B cell (primary cell): ENCODE measurements around the gene SERINC5. TPM values are rescaled to one million over a fixed set of nuclear protein-coding genes. Genes with fewer than 3 reads are reported as not detected.

ENCODE experiments used
- ATAC-seq: fragments of 200-7000 bp; cut with Tn5 transposase; one replicate; pipeline ENCODE4 v1.10.0; 2021; ENCODE audit warnings: low read depth, mild to moderate bottlenecking, moderate number of reproducible peaks, moderate library complexity
- CTCF ChIA-PET: fragments of 350-600 bp; sonication (Branson Sonifier 250); formaldehyde crosslinking; loops from one replicate; lab custom pipeline; 2021; ENCODE audit warnings: antibody characterized with exemption, inconsistent platforms; lab: Charles Lee
- POLR2A ChIA-PET: fragments of 350-600 bp; sonication (Branson Sonifier 250); formaldehyde crosslinking; loops from one replicate; lab custom pipeline; 2021; ENCODE audit warnings: antibody characterized with exemption; lab: Charles Lee
- DNase-seq: peaks from one replicate; pipeline ENCODE4 v3.0.0; 2013
- H2AFZ ChIP-seq: 2 replicates; pipeline ENCODE4 v1.6.1; 2012; ENCODE audit warnings: mild to moderate bottlenecking, low read depth, low read length; ENCODE audit not compliant: insufficient read depth, poor library complexity, severe bottlenecking
- H3K27ac ChIP-seq, 2 donors: 1 replicate in 1 of 2; 2 replicates in 1 of 2; pipeline ENCODE4 v1.5.1; 2012 to 2013; ENCODE audit warnings: low read length in 2 of 2, mild to moderate bottlenecking in 2 of 2, moderate library complexity in 1 of 2
- H3K27me3 ChIP-seq, 4 experiments: fragments of 200-600 bp in 1 of 4; sonication (generic) in 1 of 4; replicated peaks in 1 of 4; 1 replicate in 2 of 4; 2 replicates in 2 of 4; pipeline versions ENCODE4 v1.6.1 to v1.7.0; 2013 to 2016; ENCODE audit warnings: low read length in 3 of 4, mild to moderate bottlenecking in 2 of 4, mixed read lengths in 1 of 4, moderate library complexity in 1 of 4; ENCODE audit not compliant: insufficient read depth in 4 of 4, control insufficient read depth in 3 of 4; ENCODE audit errors: control extremely low read depth in 1 of 4
- H3K36me3 ChIP-seq, 2 experiments: replicated peaks in 1 of 2; 1 replicate in 1 of 2; 2 replicates in 1 of 2; pipeline versions ENCODE4 v1.6.1 to v1.7.1; 2013; ENCODE audit warnings: low read length in 1 of 2; ENCODE audit not compliant: insufficient read depth in 2 of 2, control insufficient read depth in 1 of 2; ENCODE audit errors: control extremely low read depth in 1 of 2, extremely low read depth in 1 of 2
- H3K4me1 ChIP-seq, 2 donors: fragments of 200-600 bp in 1 of 2; sonication (generic) in 1 of 2; 1 replicate in 1 of 2; 2 replicates in 1 of 2; pipeline versions ENCODE4 v1.5.1 to v1.6.1; 2013 to 2017; ENCODE audit warnings: low read length in 2 of 2; ENCODE audit not compliant: control insufficient read depth in 2 of 2, insufficient read depth in 2 of 2
- H3K4me2 ChIP-seq: replicated peaks from 2 replicates; pipeline ENCODE3; 2012; ENCODE audit warnings: mild to moderate bottlenecking, low read depth, low read length; ENCODE audit not compliant: poor library complexity, severe bottlenecking
- H3K4me3 ChIP-seq, 5 experiments: fragments of 200-600 bp in 1 of 5; sonication (generic) in 1 of 5; 1 replicate in 3 of 5; 2 replicates in 2 of 5; pipeline versions ENCODE4 v1.5.1 to v1.7.0; 2011 to 2016; ENCODE audit warnings: low read length in 4 of 5, mild to moderate bottlenecking in 4 of 5, low read depth in 2 of 5, control low read depth in 1 of 5, moderate library complexity in 1 of 5; ENCODE audit not compliant: insufficient read depth in 1 of 5; ENCODE audit errors: control extremely low read depth in 1 of 5, extremely low read depth in 1 of 5
- H3K79me2 ChIP-seq: fragments of 200-600 bp; sonication (generic); one replicate; pipeline ENCODE4 v1.6.0; 2016; ENCODE audit warnings: low read length; ENCODE audit not compliant: control insufficient read depth, insufficient read depth
- H3K9ac ChIP-seq: fragments of 200-600 bp; sonication (generic); 2 replicates; pipeline ENCODE4 v1.6.1; 2017; ENCODE audit warnings: mild to moderate bottlenecking, low read length, moderate library complexity
- H3K9me3 ChIP-seq, 3 donors: one replicate each; pipeline versions ENCODE4 v1.6.1 to v1.7.1; 2013; ENCODE audit warnings: low read length in 2 of 3; ENCODE audit not compliant: control insufficient read depth in 2 of 3, insufficient read depth in 1 of 3; ENCODE audit errors: control extremely low read depth in 1 of 3
- H4K20me1 ChIP-seq: 2 replicates; pipeline ENCODE4 v1.6.0; 2012; ENCODE audit warnings: mild to moderate bottlenecking, low read length; ENCODE audit not compliant: insufficient read depth, control insufficient read depth, poor library complexity, severe bottlenecking
- H3K27ac Mint-ChIP-seq: one replicate; pipeline ENCODE4 v1.8.0; 2021; ENCODE audit warnings: mixed read lengths
- H3K27me3 Mint-ChIP-seq: one replicate; pipeline ENCODE4 v1.8.0; 2021; ENCODE audit warnings: mixed read lengths
- H3K4me1 Mint-ChIP-seq: one replicate; pipeline ENCODE4 v1.8.0; 2021; ENCODE audit warnings: mixed read lengths
- H3K4me3 Mint-ChIP-seq: one replicate; pipeline ENCODE4 v1.8.0; 2021; ENCODE audit warnings: mixed read lengths
- H3K9me3 Mint-ChIP-seq: one replicate; pipeline ENCODE4 v1.8.0; 2022; ENCODE audit warnings: mixed read lengths; ENCODE audit not compliant: insufficient read depth
- EZH2 ChIP-seq: IDR thresholded peaks from 2 replicates; pipeline ENCODE4 v1.6.1; 2012; ENCODE audit warnings: borderline replicate concordance, low read depth, mild to moderate bottlenecking, moderate library complexity, low read length; ENCODE audit not compliant: insufficient read depth, poor library complexity, severe bottlenecking
- WGBS: methylation state at CpG from one replicate; pipeline ENCODE4 v1.1.5; 2013; ENCODE audit warnings: missing lambda C conversion rate; ENCODE audit not compliant: insufficient coverage; 5-methylcytosine and 5-hydroxymethylcytosine counted together
- intact Hi-C: fragments of 100-400 bp; cut with micrococcal nuclease; formaldehyde crosslinking; loops from one replicate; pipeline ENCODE4 v1.10.0; 2022
- polyA plus RNA-seq: library from polyadenylated mRNA; depleted of rRNA; stranded (reverse); fragments of >200 nt; gene quantifications from 2 replicates; pipeline ENCODE4 v1.2.3, GENCODE V29; 2012
- total RNA-seq, 2 donors: library from RNA; stranded (reverse); fragments of 120-200 nt in 1 of 2; gene quantifications; 1 replicate in 1 of 2; 2 replicates in 1 of 2; pipeline versions ENCODE4 v1.2.3 to v1.2.4, GENCODE V29; 2013 to 2022
- TF ChIP-seq, protein P1 (sequence below): fragments of 200-600 bp; IDR thresholded peaks from one replicate; pipeline ENCODE4 v1.8.0; 2022; ENCODE audit warnings: antibody characterized with exemption, mild to moderate bottlenecking

Gene SERINC5
- total and polyA plus RNA-seq, 2 donors (not counting 1 experiment from before 2014, with no cell fraction given): 2.4 to 9.5 TPM

DNA sequence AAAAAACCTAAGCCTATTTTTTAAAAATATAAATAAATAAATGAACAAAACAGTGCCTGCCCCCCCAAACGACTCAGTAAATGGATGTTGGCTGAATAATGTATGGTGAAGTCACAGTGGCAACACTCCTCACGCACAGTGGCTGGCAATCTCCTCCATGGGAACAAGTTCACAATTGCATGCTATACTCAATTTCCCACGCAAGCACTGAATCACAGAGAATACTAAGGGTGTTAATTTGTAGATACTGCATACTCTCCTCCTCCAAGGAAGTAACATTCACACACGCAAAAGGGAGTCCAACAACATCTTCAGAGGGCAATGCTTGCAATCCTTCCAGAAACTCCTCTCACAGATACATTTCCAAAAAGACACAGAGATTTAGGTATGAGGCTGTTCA is 47.5 kb downstream of the SERINC5 start:
- no CpG with 5 or more reads among the region's 4 CpGs for WGBS
- CTCF ChIA-PET: no interaction called here

DNA sequence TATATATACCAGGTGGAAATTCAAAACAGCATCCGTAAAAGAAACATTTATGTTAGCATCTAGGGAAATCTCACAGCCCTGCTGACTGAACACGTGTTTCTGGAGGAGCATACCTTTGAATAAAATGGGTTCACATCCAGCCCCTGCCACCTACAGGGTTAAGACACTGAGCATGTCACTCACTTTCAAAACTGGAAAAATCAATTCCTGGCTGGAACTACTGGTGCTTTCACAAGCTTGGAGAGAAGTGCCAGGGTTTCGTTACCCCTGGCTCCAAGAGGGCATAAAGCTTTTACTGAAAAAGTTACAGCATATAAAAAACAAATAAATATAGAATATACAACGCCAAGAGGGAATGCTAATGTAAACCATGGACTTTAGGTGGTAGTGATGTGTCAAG is 48.0 kb downstream of the SERINC5 start:
- TF ChIP-seq, protein P1, sequence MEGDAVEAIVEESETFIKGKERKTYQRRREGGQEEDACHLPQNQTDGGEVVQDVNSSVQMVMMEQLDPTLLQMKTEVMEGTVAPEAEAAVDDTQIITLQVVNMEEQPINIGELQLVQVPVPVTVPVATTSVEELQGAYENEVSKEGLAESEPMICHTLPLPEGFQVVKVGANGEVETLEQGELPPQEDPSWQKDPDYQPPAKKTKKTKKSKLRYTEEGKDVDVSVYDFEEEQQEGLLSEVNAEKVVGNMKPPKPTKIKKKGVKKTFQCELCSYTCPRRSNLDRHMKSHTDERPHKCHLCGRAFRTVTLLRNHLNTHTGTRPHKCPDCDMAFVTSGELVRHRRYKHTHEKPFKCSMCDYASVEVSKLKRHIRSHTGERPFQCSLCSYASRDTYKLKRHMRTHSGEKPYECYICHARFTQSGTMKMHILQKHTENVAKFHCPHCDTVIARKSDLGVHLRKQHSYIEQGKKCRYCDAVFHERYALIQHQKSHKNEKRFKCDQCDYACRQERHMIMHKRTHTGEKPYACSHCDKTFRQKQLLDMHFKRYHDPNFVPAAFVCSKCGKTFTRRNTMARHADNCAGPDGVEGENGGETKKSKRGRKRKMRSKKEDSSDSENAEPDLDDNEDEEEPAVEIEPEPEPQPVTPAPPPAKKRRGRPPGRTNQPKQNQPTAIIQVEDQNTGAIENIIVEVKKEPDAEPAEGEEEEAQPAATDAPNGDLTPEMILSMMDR: no peak
- TF ChIP-seq EZH2: no peak
- peaks cover 0 to 3% of the 10 kb centered on the region in 2 experiments for H3K36me3 ChIP-seq
- no peaks in the 10 kb centered on the region for H4K20me1 ChIP-seq
- no peak overlapping the region for H2AFZ ChIP-seq
- no peak overlapping the region for H3K27ac Mint-ChIP-seq
- WGBS: 100% methylated on average over 2 of the region's 4 CpGs
- CTCF ChIA-PET: no interaction called here
- POLR2A ChIA-PET: no interaction called here
- no peak overlapping the region for H3K4me3 ChIP-seq
- ATAC-seq: no peak
- H3K4me3 Mint-ChIP-seq: no peak overlapping the region
- H3K4me1 ChIP-seq: no peaks in the 10 kb centered on the region
- DNase-seq: no peak
- H3K9me3 Mint-ChIP-seq: no peaks in the 10 kb centered on the region
- peaks cover 20% of the 10 kb centered on the region for H3K79me2 ChIP-seq
- no peaks in the 10 kb centered on the region for H3K27me3 Mint-ChIP-seq
- intact Hi-C loops: no loop called here
- no peaks in the 10 kb centered on the region for H3K9me3 ChIP-seq
- no peak overlapping the region for H3K9ac ChIP-seq
- H3K27ac ChIP-seq: no peak overlapping the region
- H3K4me2 ChIP-seq: no peak overlapping the region
- H3K27me3 ChIP-seq: no peaks in the 10 kb centered on the region
- peaks cover 11% of the 10 kb centered on the region for H3K4me1 Mint-ChIP-seq

More for the DNA sequence above, 47.5 kb downstream of the SERINC5 start:
- no peak for TF ChIP-seq EZH2
- TF ChIP-seq, protein P1: no peak
- H3K4me3 Mint-ChIP-seq: no peak overlapping the region
- Histone ChIP-seq H3K4me1 (peaks cover 0 to 1% of the 10 kb centered on the region in 2 donors), H3K27me3 (no peaks in the 10 kb centered on the region), H3K4me2 (no peak overlapping the region), H3K36me3 (peaks cover 0 to 3% of the 10 kb centered on the region in 2 experiments), H3K4me3 (no peak overlapping the region), H2AFZ (no peak overlapping the region), H3K79me2 (peaks cover 20% of the 10 kb centered on the region), H3K9me3 (no peaks in the 10 kb centered on the region), H3K9ac (no peak overlapping the region), H3K27ac (no peak overlapping the region), H4K20me1 (no peaks in the 10 kb centered on the region)
- DNase-seq (no peak), ATAC-seq (no peak)
- H3K27me3 Mint-ChIP-seq: no peaks in the 10 kb centered on the region
- peaks cover 12% of the 10 kb centered on the region for H3K4me1 Mint-ChIP-seq
- no peak overlapping the region for H3K27ac Mint-ChIP-seq
- intact Hi-C loops: no loop called here
- no peaks in the 10 kb centered on the region for H3K9me3 Mint-ChIP-seq
- POLR2A ChIA-PET: no interaction called here
